CD14-positive monocyte (primary cell): ENCODE results near the gene SORBS2. TPM values are rescaled to one million over a fixed set of nuclear protein-coding genes. Genes with fewer than 3 reads are reported as not detected.

Experiments
- DNase-seq, 3 donors: peaks; one replicate each; pipeline ENCODE4 v3.0.0-alpha.2; 2011 to 2022
- H2AFZ ChIP-seq: 2 replicates; pipeline ENCODE4 v1.6.0; 2012; ENCODE audit warnings: mild to moderate bottlenecking, low read depth, low read length, inconsistent platforms; ENCODE audit not compliant: insufficient read depth, poor library complexity, severe bottlenecking
- H3K27ac ChIP-seq, 2 donors: 1 replicate in 1 of 2; 2 replicates in 1 of 2; pipeline ENCODE4 v1.5.1; 2012 to 2013; ENCODE audit warnings: low read length in 2 of 2, control low read depth in 1 of 2, inconsistent platforms in 1 of 2, low read depth in 1 of 2, mild to moderate bottlenecking in 1 of 2
- H3K27me3 ChIP-seq, 2 donors: one replicate each; pipeline versions ENCODE4 v1.6.0 to v1.6.1; 2011 to 2013; ENCODE audit warnings: low read length in 2 of 2; ENCODE audit not compliant: control insufficient read depth in 2 of 2, insufficient read depth in 2 of 2
- H3K36me3 ChIP-seq, 2 donors: replicated peaks in 1 of 2; 1 replicate in 1 of 2; 2 replicates in 1 of 2; pipeline versions ENCODE4 v1.5.1 to v1.6.1; 2012 to 2013; ENCODE audit warnings: low read length in 2 of 2, control low read depth in 1 of 2, inconsistent platforms in 1 of 2, mild to moderate bottlenecking in 1 of 2; ENCODE audit not compliant: insufficient read depth in 2 of 2, control insufficient read depth in 1 of 2
- H3K4me1 ChIP-seq, 2 donors: 1 replicate in 1 of 2; 2 replicates in 1 of 2; pipeline versions ENCODE4 v1.5.1 to v1.6.1; 2012 to 2013; ENCODE audit warnings: low read length in 2 of 2, control low read depth in 1 of 2, inconsistent platforms in 1 of 2, mild to moderate bottlenecking in 1 of 2, moderate library complexity in 1 of 2; ENCODE audit not compliant: insufficient read depth in 2 of 2, control insufficient read depth in 1 of 2
- H3K4me2 ChIP-seq: replicated peaks from 2 replicates; pipeline ENCODE3; 2012; ENCODE audit warnings: low read length, moderate library complexity, mild to moderate bottlenecking; ENCODE audit not compliant: poor library complexity, severe bottlenecking; ENCODE audit errors: extremely low read depth
- H3K4me3 ChIP-seq, 3 experiments: fragments of 200-600 bp in 1 of 3; sonication (generic) in 1 of 3; replicated peaks in 1 of 3; 1 replicate in 2 of 3; 2 replicates in 1 of 3; pipeline ENCODE4 v1.5.1; 2011 to 2013; ENCODE audit warnings: low read length in 3 of 3, mild to moderate bottlenecking in 3 of 3, control low read depth in 2 of 3, low read depth in 2 of 3, inconsistent platforms in 1 of 3, moderate library complexity in 1 of 3
- H3K79me2 ChIP-seq: 2 replicates; pipeline ENCODE4 v1.6.0; 2012; ENCODE audit warnings: mild to moderate bottlenecking, control low read depth, inconsistent platforms, low read length, moderate library complexity; ENCODE audit not compliant: insufficient read depth
- H3K9ac ChIP-seq: 2 replicates; pipeline ENCODE4 v1.6.0; 2017; ENCODE audit warnings: low read length, mild to moderate bottlenecking; ENCODE audit not compliant: insufficient read depth, poor library complexity, severe bottlenecking
- H3K9me3 ChIP-seq, 2 donors: replicated peaks in 1 of 2; 1 replicate in 1 of 2; 2 replicates in 1 of 2; pipeline versions ENCODE4 v1.5.1 to v1.6.1; 2012 to 2013; ENCODE audit warnings: low read length in 2 of 2, control low read depth in 1 of 2; ENCODE audit not compliant: control insufficient read depth in 1 of 2, insufficient read depth in 1 of 2
- H4K20me1 ChIP-seq: 2 replicates; pipeline ENCODE4 v1.6.0; 2012; ENCODE audit warnings: mild to moderate bottlenecking, low read length, control low read depth, moderate library complexity; ENCODE audit not compliant: insufficient read depth
- H3K27ac Mint-ChIP-seq, 7 donors: one replicate each; pipeline ENCODE4 v1.8.0; 2020; ENCODE audit warnings: mild to moderate bottlenecking in 7 of 7, mixed read lengths in 7 of 7, moderate library complexity in 6 of 7, inconsistent platforms in 2 of 7
- H3K27me3 Mint-ChIP-seq, 3 donors: one replicate each; pipeline ENCODE4 v1.8.0; 2021 to 2022; ENCODE audit warnings: low read depth in 3 of 3, mild to moderate bottlenecking in 3 of 3, mixed read lengths in 3 of 3, moderate library complexity in 3 of 3, inconsistent platforms in 1 of 3
- H3K36me3 Mint-ChIP-seq, 2 donors: one replicate each; pipeline ENCODE4 v1.8.0; 2020; ENCODE audit warnings: mixed read lengths in 2 of 2, inconsistent platforms in 1 of 2, mild to moderate bottlenecking in 1 of 2
- H3K4me1 Mint-ChIP-seq: one replicate; pipeline ENCODE4 v1.8.0; 2020; ENCODE audit warnings: mild to moderate bottlenecking, mixed read lengths
- H3K4me3 Mint-ChIP-seq, 2 donors: one replicate each; pipeline ENCODE4 v1.8.0; 2020; ENCODE audit warnings: mild to moderate bottlenecking in 2 of 2, mixed read lengths in 2 of 2, moderate library complexity in 1 of 2
- H3K9me3 Mint-ChIP-seq, 7 donors: one replicate each; pipeline ENCODE4 v1.8.0; 2020 to 2022; ENCODE audit warnings: mixed read lengths in 7 of 7, mild to moderate bottlenecking in 6 of 7, moderate library complexity in 6 of 7, inconsistent platforms in 2 of 7
- CTCF ChIP-seq: fragments of 200-600 bp; IDR thresholded peaks from one replicate; pipeline ENCODE4 v1.8.0; 2022; ENCODE audit warnings: antibody characterized with exemption, mild to moderate bottlenecking
- WGBS: methylation state at CpG from one replicate; pipeline ENCODE4 v1.1.5; 2013; ENCODE audit warnings: missing lambda C conversion rate; ENCODE audit not compliant: insufficient coverage; 5-methylcytosine and 5-hydroxymethylcytosine counted together
- intact Hi-C, 2 donors: fragments of 100-400 bp; cut with micrococcal nuclease; formaldehyde crosslinking; loops; one replicate each; pipeline versions ENCODE4 v1.15.0 to v1.15.1; 2023
- polyA plus RNA-seq, 3 donors: library from polyadenylated mRNA; depleted of rRNA in 1 of 3; unstranded in 2 of 3; stranded (reverse) in 1 of 3; fragments of 300-500 nt in 2 of 3; fragments of >200 nt in 1 of 3; fragmentation: Illumina TruSeq in 2 of 3; gene quantifications; 1 replicate in 2 of 3; 2 replicates in 1 of 3; pipeline ENCODE4 v1.2.3, GENCODE V29; 2012 to 2021

SORBS2 gene
- polyA plus RNA-seq, 3 donors = not detected

- H3K4me1 ChIP-seq = no peaks in the 10 kb centered on the region
- intact Hi-C loops = no loop called here
- no peak for DNase-seq
- no peaks in the 10 kb centered on the region for H3K36me3 Mint-ChIP-seq
- peaks cover 0 to 2% (median 1%) of the 10 kb centered on the region in 7 donors for H3K9me3 Mint-ChIP-seq
- no peak for TF ChIP-seq CTCF
- H4K20me1 ChIP-seq = no peaks in the 10 kb centered on the region
- H3K4me1 Mint-ChIP-seq = no peaks in the 10 kb centered on the region
- H3K4me3 Mint-ChIP-seq = no peak overlapping the region
- no peaks in the 10 kb centered on the region for H3K36me3 ChIP-seq
- 89% methylated on average over 2 of the region's 4 CpGs for WGBS
- peaks cover 3 to 6% (median 3%) of the 10 kb centered on the region in 3 donors for H3K27me3 Mint-ChIP-seq
- no peak overlapping the region for H3K27ac ChIP-seq
- no peak overlapping the region for H2AFZ ChIP-seq
- H3K79me2 ChIP-seq = no peaks in the 10 kb centered on the region
- H3K9ac ChIP-seq = no peak overlapping the region
- H3K27ac Mint-ChIP-seq = no peak overlapping the region
- no peaks in the 10 kb centered on the region for H3K9me3 ChIP-seq
- H3K4me2 ChIP-seq = no peak overlapping the region
- no peak overlapping the region for H3K4me3 ChIP-seq
- H3K27me3 ChIP-seq = no peaks in the 10 kb centered on the region
These were observed 147.5 kb downstream of the SORBS2 start for GRCh38 chr4:185664481-185664880.

DNA sequence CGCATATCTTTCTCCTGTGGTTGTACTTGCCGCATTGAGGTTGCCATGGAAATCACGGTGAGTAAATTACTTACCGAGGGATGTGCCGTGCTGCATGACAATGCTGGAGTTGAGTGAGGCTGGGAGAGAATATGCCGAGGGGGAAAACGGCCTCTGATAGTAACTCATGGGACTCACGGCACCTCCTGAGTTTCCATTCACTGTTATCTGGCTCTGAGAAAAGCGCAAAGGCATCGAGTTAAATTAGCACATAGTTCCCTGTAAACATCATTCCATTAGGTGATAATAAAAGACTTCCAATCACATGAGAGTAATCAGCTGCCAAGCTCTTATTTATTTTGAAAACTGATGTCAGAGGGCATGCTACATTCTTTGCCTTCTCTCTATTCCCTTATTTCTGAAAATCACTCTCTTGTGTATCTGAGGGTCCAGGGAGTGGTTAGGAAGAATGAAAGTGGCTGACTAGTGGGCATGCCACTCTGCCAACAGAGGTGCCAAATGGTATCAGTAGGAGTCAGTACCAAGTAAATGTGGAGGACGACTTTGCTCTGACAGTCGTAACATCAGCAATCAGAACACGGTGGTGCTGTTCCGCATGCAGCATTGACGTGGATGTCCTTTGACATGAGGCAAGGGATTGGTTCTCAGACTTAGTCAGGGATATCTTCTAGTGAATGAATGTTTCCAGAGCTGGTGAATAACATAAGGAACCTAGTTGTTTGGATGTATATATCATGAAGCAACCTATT, 149.8 kb downstream of the SORBS2 start:
- DNase-seq = no peak
- Mint-ChIP-seq H3K36me3 (no peaks in the 10 kb centered on the region), H3K4me3 (no peak overlapping the region), H3K27me3 (peaks cover 2 to 6% (median 4%) of the 10 kb centered on the region in 3 donors), H3K9me3 (peaks cover 0 to 3% (median 0%) of the 10 kb centered on the region in 7 donors), H3K27ac (peak overlapping the region in 1 of 7 donors; percentile 69), H3K4me1 (no peaks in the 10 kb centered on the region)
- Histone ChIP-seq H3K36me3 (no peaks in the 10 kb centered on the region), H3K27me3 (no peaks in the 10 kb centered on the region), H2AFZ (no peak overlapping the region), H3K4me3 (no peak overlapping the region), H3K4me1 (no peaks in the 10 kb centered on the region), H3K4me2 (no peak overlapping the region), H3K9ac (no peak overlapping the region), H3K9me3 (no peaks in the 10 kb centered on the region), H3K79me2 (no peaks in the 10 kb centered on the region), H3K27ac (no peak overlapping the region), H4K20me1 (no peaks in the 10 kb centered on the region)
- intact Hi-C loops = no loop called here
- no peak for TF ChIP-seq CTCF
- WGBS = 92% methylated on average over 8 of the region's 15 CpGs
